Transverse colon (tissue), 4 donors: ENCODE measurements around the gene SYNE2. TPM values are rescaled to one million over a fixed set of nuclear protein-coding genes. Genes with fewer than 3 reads are reported as not detected.

Experiments
- DNase-seq: peaks from one replicate; pipeline ENCODE4 v3.0.0-alpha.2; 2019
- H3K27ac ChIP-seq, 4 donors: fragments of 200-600 bp; sonication (generic); 2 replicates each; pipeline ENCODE4 v1.5.1; 2016 to 2018; ENCODE audit warnings: inconsistent platforms in 4 of 4
- H3K27me3 ChIP-seq: fragments of 200-600 bp; sonication (generic); 2 replicates; pipeline ENCODE4 v1.5.1; 2017; ENCODE audit warnings: inconsistent platforms
- H3K36me3 ChIP-seq, 4 donors: fragments of 200-600 bp; sonication (generic); 2 replicates each; pipeline ENCODE4 v1.5.1; 2017 to 2019; ENCODE audit warnings: inconsistent platforms in 4 of 4
- H3K4me1 ChIP-seq, 4 donors: fragments of 200-600 bp; sonication (generic); 2 replicates each; pipeline ENCODE4 v1.5.1; 2017 to 2020; ENCODE audit warnings: inconsistent platforms in 4 of 4
- H3K4me3 ChIP-seq, 4 donors: fragments of 200-600 bp; sonication (generic); 1 replicate in 1 of 4; 2 replicates in 3 of 4; pipeline versions ENCODE4 v1.5.1 to v1.6.1; 2017 to 2019; ENCODE audit warnings: inconsistent platforms in 4 of 4
- H3K9me3 ChIP-seq, 2 donors: fragments of 200-600 bp; sonication (generic); 2 replicates each; pipeline ENCODE4 v1.5.1; 2017 to 2019; ENCODE audit warnings: inconsistent platforms in 2 of 2
- CTCF ChIP-seq, 5 experiments: fragments of 200-600 bp in 3 of 5; fragments of 450-650 bp in 2 of 5; sonication (generic) in 3 of 5; IDR thresholded peaks; 1 replicate in 2 of 5; 2 replicates in 3 of 5; pipeline ENCODE4 v1.5.1; 2016 to 2017; ENCODE audit warnings: antibody characterized with exemption in 5 of 5, inconsistent platforms in 3 of 5, mild to moderate bottlenecking in 2 of 5, moderate library complexity in 1 of 5
- EP300 ChIP-seq: sonication (generic); formaldehyde crosslinking; IDR thresholded peaks from one replicate; pipeline ENCODE4 v1.6.1; 2017; ENCODE audit warnings: antibody characterized with exemption, low read depth
- POLR2A ChIP-seq: fragments of 450-650 bp; IDR thresholded peaks from one replicate; pipeline ENCODE4 v1.6.1; 2016; ENCODE audit warnings: antibody characterized with exemption, mild to moderate bottlenecking, moderate library complexity
- POLR2AphosphoS5 ChIP-seq, 3 donors: sonication (generic); formaldehyde crosslinking; IDR thresholded peaks; one replicate each; pipeline ENCODE4 v1.6.1; 2016; ENCODE audit warnings: antibody characterized with exemption in 3 of 3
- WGBS, 2 donors: methylation state at CpG; one replicate each; pipeline ENCODE4 v1.1.5; 2018; ENCODE audit warnings: low coverage in 1 of 2; 5-methylcytosine and 5-hydroxymethylcytosine counted together
- in situ Hi-C, 4 donors: fragments of 200-750 bp; cut with MboI; loops; one replicate each; pipeline versions ENCODE4 v1.15.0 to v1.15.1; 2017; ENCODE audit warnings: low sequenced_read_pairs in 3 of 4, low pct_ligation_motif_present in 1 of 4, low pct_unique_long_range_greater_than_20kb in 1 of 4
- intact Hi-C: fragments of 100-400 bp; cut with DNase I; formaldehyde crosslinking; loops from one replicate; pipeline ENCODE4 v1.15.1; 2023; ENCODE audit warnings: low total_unique reads
- total RNA-seq, 4 donors: library from RNA; depleted of rRNA; stranded (reverse); fragments of >200 nt; gene quantifications; one replicate each; pipeline ENCODE4 v1.1.0, GENCODE V29; 2016

The SYNE2 gene
- total RNA-seq, 4 donors from 2014 or later, result 242 to 491 (median 304) TPM

- intact Hi-C loops (no loop called here), in situ Hi-C loops (no loop called here)
- Histone ChIP-seq H3K27ac (no peak overlapping the region), H3K4me3 (no peak overlapping the region), H3K4me1 (peaks cover 0 to 31% (median 15%) of the 10 kb centered on the region in 4 donors), H3K36me3 (peaks cover 0 to 2% (median 0%) of the 10 kb centered on the region in 4 donors), H3K27me3 (no peaks in the 10 kb centered on the region), H3K9me3 (no peaks in the 10 kb centered on the region)
- TF ChIP-seq POLR2AphosphoS5 (IDR thresholded peaks at IDR 0.05), result no peak
- TF ChIP-seq EP300, result no peak
- TF ChIP-seq CTCF (IDR thresholded peaks at IDR 0.05), result no peak
- TF ChIP-seq POLR2A, result no peak
- WGBS, 2 donors, result 93 to 94% methylated on average over 3 of the region's 3 CpGs
- DNase-seq, result no peak
These were observed 96.9 kb downstream of the SYNE2 start for GRCh38 chr14:63949696-63950095.

- WGBS, 2 donors, result 67 to 81% methylated on average over 1 to 4 of the region's 4 CpGs
- intact Hi-C loops, result no loop called here
These were observed 98.2 kb downstream of the SYNE2 start for GRCh38 chr14:63951021-63951420.

GRCh38 chr14:63951429-63951828 is 98.6 kb downstream of the SYNE2 start:
- no peaks in the 10 kb centered on the region for H3K27me3 ChIP-seq
- intact Hi-C loops, result no loop called here

More at GRCh38 chr14:63951021-63951420, 98.2 kb downstream of the SYNE2 start:
- Histone ChIP-seq H3K27me3 (no peaks in the 10 kb centered on the region), H3K9me3 (no peaks in the 10 kb centered on the region), H3K36me3 (peaks cover 0 to 5% (median under 1%) of the 10 kb centered on the region in 4 donors), H3K4me3 (no peak overlapping the region), H3K4me1 (peaks cover 0 to 31% (median 15%) of the 10 kb centered on the region in 4 donors), H3K27ac (peak overlapping the region; percentile 36 to 65 (median 53))
- TF ChIP-seq EP300 (no peak), CTCF (IDR thresholded peaks at IDR 0.05) (no peak), POLR2AphosphoS5 (IDR thresholded peaks at IDR 0.05) (no peak), POLR2A (no peak)
- in situ Hi-C loops, result no loop called here
- no peak for DNase-seq

More at GRCh38 chr14:63951429-63951828, 98.6 kb downstream of the SYNE2 start:
- H3K4me1 ChIP-seq, result peaks cover 0 to 31% (median 15%) of the 10 kb centered on the region in 4 donors
- no peak for TF ChIP-seq CTCF (IDR thresholded peaks at IDR 0.05)
- no peak for TF ChIP-seq POLR2AphosphoS5 (IDR thresholded peaks at IDR 0.05)
- no peak for TF ChIP-seq POLR2A
- no peak for TF ChIP-seq EP300
- 54 to 57% methylated on average over 4 of the region's 4 CpGs for WGBS, 2 donors
- in situ Hi-C loops, result no loop called here
- peaks cover 0 to 8% (median 2%) of the 10 kb centered on the region in 4 donors for H3K36me3 ChIP-seq
- no peaks in the 10 kb centered on the region for H3K9me3 ChIP-seq
- H3K27ac ChIP-seq, result peak overlapping the region; percentile 36 to 65 (median 53)
- no peak overlapping the region for H3K4me3 ChIP-seq
- DNase-seq, result peak; percentile 43
